Islet precursor cell (in vitro differentiated cells): ENCODE data around the gene KRTAP10-4.
"Not testable (repeated sequence)": the region's sequence is repeated elsewhere in the genome, so short reads cannot be mapped to it uniquely, and the experiment has no call there.

ENCODE experiments used
- DNase-seq: peaks from one replicate; pipeline ENCODE4 v3.0.0-alpha.2; 2018

KRTAP10-4 gene

GRCh38 chr21:44573630-44574456 is at the start of gene KRTAP10-4:
KRTAP10-4 (plus strand) TSS chr21:44573729; CDS start chr21:44573759, 30 bp downstream.
- DNase-seq = not testable (repeated sequence)

- peak; percentile 16 for DNase-seq
Observed at GRCh38 chr21:44524414-44525371, 48.8 kb upstream of the KRTAP10-4 start.

GRCh38 chr21:44525391-44526095 is 48.0 kb upstream of the KRTAP10-4 start:
- DNase-seq = peak; percentile 31

GRCh38 chr21:44526096-44526997 is 47.2 kb upstream of the KRTAP10-4 start:
- DNase-seq = peak; percentile 26

- DNase-seq = peak; percentile 42
Observed at GRCh38 chr21:44527156-44527982, 46.2 kb upstream of the KRTAP10-4 start.

GRCh38 chr21:44527983-44528633 is 45.4 kb upstream of the KRTAP10-4 start:
- no peak for DNase-seq

- DNase-seq = no peak
Observed at GRCh38 chr21:44528634-44528995, 44.9 kb upstream of the KRTAP10-4 start.

- peak; percentile 38 for DNase-seq
Observed at GRCh38 chr21:44529011-44529421, 44.5 kb upstream of the KRTAP10-4 start.

GRCh38 chr21:44529503-44530125 is 43.9 kb upstream of the KRTAP10-4 start:
- peak; percentile 50 for DNase-seq

GRCh38 chr21:44530221-44530902 is 43.2 kb upstream of the KRTAP10-4 start:
- DNase-seq = no peak

- DNase-seq = peak; percentile 33
Observed at GRCh38 chr21:44530903-44531605, 42.5 kb upstream of the KRTAP10-4 start.

GRCh38 chr21:44531606-44532564 is 41.6 kb upstream of the KRTAP10-4 start:
- peak; percentile 43 for DNase-seq

GRCh38 chr21:44532712-44533111 is 40.8 kb upstream of the KRTAP10-4 start:
- no peak for DNase-seq

- DNase-seq = peak; percentile 50
Observed at GRCh38 chr21:44533121-44533890, 40.2 kb upstream of the KRTAP10-4 start.

GRCh38 chr21:44533891-44534627 is 39.5 kb upstream of the KRTAP10-4 start:
- DNase-seq = peak; percentile 41

- DNase-seq = peak; percentile 18
Observed at GRCh38 chr21:44534688-44535087, 38.8 kb upstream of the KRTAP10-4 start.
